Trophoblast cell (in vitro differentiated cells and primary cell): ENCODE results near the gene CCT3.
"Not testable (repeated sequence)": the region's sequence is repeated elsewhere in the genome, so short reads cannot be mapped to it uniquely, and the experiment has no call there.

Experiments used
- DNase-seq, 2 donors: peaks; one replicate each; pipeline ENCODE4 v3.0.0-alpha.2; 2016
- H2AFZ ChIP-seq: 2 replicates; pipeline ENCODE4 v1.6.1; 2013; ENCODE audit warnings: low read length, moderate library complexity, mild to moderate bottlenecking; ENCODE audit not compliant: insufficient read depth, poor library complexity
- H2AK5ac ChIP-seq: 2 replicates; pipeline ENCODE4 v1.6.1; 2013; ENCODE audit warnings: mild to moderate bottlenecking, low read length
- H2BK120ac ChIP-seq: 2 replicates; pipeline ENCODE4 v1.6.1; 2013; ENCODE audit warnings: low read length, mild to moderate bottlenecking, moderate library complexity; ENCODE audit not compliant: insufficient read depth, poor library complexity
- H2BK12ac ChIP-seq: 2 replicates; pipeline ENCODE4 v1.6.1; 2013; ENCODE audit warnings: mild to moderate bottlenecking, low read length, moderate library complexity
- H2BK5ac ChIP-seq: 2 replicates; pipeline ENCODE4 v1.6.1; 2013; ENCODE audit warnings: low read length, low read depth, moderate library complexity, mild to moderate bottlenecking; ENCODE audit not compliant: poor library complexity
- H3K14ac ChIP-seq: 2 replicates; pipeline ENCODE4 v1.6.1; 2013; ENCODE audit warnings: mild to moderate bottlenecking, low read length
- H3K18ac ChIP-seq: 2 replicates; pipeline ENCODE4 v1.6.1; 2013; ENCODE audit warnings: mild to moderate bottlenecking, low read length
- H3K23ac ChIP-seq: 2 replicates; pipeline ENCODE4 v1.6.1; 2013; ENCODE audit warnings: low read length
- H3K27ac ChIP-seq: 2 replicates; pipeline ENCODE4 v1.5.1; 2013; ENCODE audit warnings: low read depth, mild to moderate bottlenecking, inconsistent platforms, low read length, moderate library complexity
- H3K27me3 ChIP-seq: 2 replicates; pipeline ENCODE4 v1.6.1; 2013; ENCODE audit warnings: inconsistent platforms, mild to moderate bottlenecking, low read length, moderate library complexity; ENCODE audit not compliant: insufficient read depth
- H3K36me3 ChIP-seq, 2 experiments: 1 replicate in 1 of 2; 2 replicates in 1 of 2; pipeline ENCODE4 v1.6.1; 2013; ENCODE audit warnings: low read length in 2 of 2, mild to moderate bottlenecking in 2 of 2, moderate library complexity in 1 of 2; ENCODE audit not compliant: insufficient read depth in 2 of 2, control insufficient read depth in 1 of 2
- H3K4ac ChIP-seq: 2 replicates; pipeline ENCODE4 v1.6.1; 2013; ENCODE audit warnings: low read depth, mild to moderate bottlenecking, low read length, moderate library complexity
- H3K4me1 ChIP-seq, 2 experiments: 1 replicate in 1 of 2; 2 replicates in 1 of 2; pipeline ENCODE4 v1.6.1; 2013; ENCODE audit warnings: low read length in 2 of 2, mild to moderate bottlenecking in 2 of 2, moderate library complexity in 1 of 2; ENCODE audit not compliant: insufficient read depth in 2 of 2, control insufficient read depth in 1 of 2
- H3K4me2 ChIP-seq: 2 replicates; pipeline ENCODE4 v1.6.1; 2013; ENCODE audit warnings: inconsistent platforms, mild to moderate bottlenecking, low read length, moderate library complexity
- H3K4me3 ChIP-seq: 2 replicates; pipeline ENCODE4 v1.5.1; 2013; ENCODE audit warnings: mild to moderate bottlenecking, low read depth, low read length, inconsistent platforms
- H3K79me1 ChIP-seq: one replicate; pipeline ENCODE4 v1.6.1; 2013; ENCODE audit warnings: low read length
- H3K79me2 ChIP-seq: 2 replicates; pipeline ENCODE4 v1.6.1; 2013; ENCODE audit warnings: low read length, mild to moderate bottlenecking; ENCODE audit not compliant: control insufficient read depth, insufficient read depth, poor library complexity
- H3K9ac ChIP-seq: 2 replicates; pipeline ENCODE4 v1.6.1; 2013; ENCODE audit warnings: mild to moderate bottlenecking, low read length
- H3K9me3 ChIP-seq: 2 replicates; pipeline ENCODE4 v1.6.1; 2013; ENCODE audit warnings: low read depth, mild to moderate bottlenecking, control low read depth, inconsistent platforms, low read length; ENCODE audit not compliant: insufficient read depth
- H4K12ac ChIP-seq: 2 replicates; pipeline ENCODE4 v1.6.1; 2013; ENCODE audit warnings: low read depth, mild to moderate bottlenecking, low read length, moderate library complexity
- H4K8ac ChIP-seq: 2 replicates; pipeline ENCODE4 v1.6.1; 2013; ENCODE audit warnings: low read depth, mild to moderate bottlenecking, low read length, moderate library complexity
- H4K91ac ChIP-seq: one replicate; pipeline ENCODE4 v1.6.1; 2013; ENCODE audit warnings: low read depth, mild to moderate bottlenecking, low read length, moderate library complexity
- WGBS: extraction: QIAGEN DNeasy Blood & Tissue Kit; methylation state at CpG from one replicate; pipeline ENCODE4 v1.1.7; 2013; ENCODE audit warnings: missing lambda C conversion rate; ENCODE audit not compliant: insufficient read length, insufficient coverage; ENCODE audit errors: extremely low coverage; 5-methylcytosine and 5-hydroxymethylcytosine counted together

CCT3 gene

DNA sequence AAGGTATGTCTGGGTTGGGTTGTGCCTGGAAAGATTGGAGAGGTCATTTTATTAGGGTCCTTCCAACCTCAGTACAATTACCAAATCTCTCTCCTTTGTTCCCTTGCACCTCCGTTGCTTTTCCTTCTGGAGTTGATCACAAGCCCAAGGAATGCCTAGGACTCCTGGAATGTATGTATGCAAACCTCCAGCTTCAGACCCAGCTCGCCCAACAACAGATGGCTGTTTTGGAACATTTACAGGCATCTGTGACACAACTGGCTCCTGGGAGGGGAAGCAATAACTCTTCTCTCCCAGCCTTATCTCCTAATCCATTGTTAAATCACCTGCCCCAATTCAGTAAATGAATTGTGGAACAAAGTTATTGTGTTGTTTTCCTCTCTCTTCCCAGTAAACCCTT lies 8.5 kb upstream of the CCT3 start:
- H3K4ac ChIP-seq = no peak overlapping the region
- H2BK12ac ChIP-seq = no peak overlapping the region
- no CpG with 5 or more reads among the region's 2 CpGs for WGBS
- no peak overlapping the region for H2BK5ac ChIP-seq
- H4K12ac ChIP-seq = no peak overlapping the region
- H3K79me1 ChIP-seq = no peaks in the 10 kb centered on the region
- H3K4me1 ChIP-seq = peaks cover 0 to 2% of the 10 kb centered on the region in 2 experiments
- H3K14ac ChIP-seq = no peak overlapping the region
- no peak overlapping the region for H3K4me3 ChIP-seq
- no peaks in the 10 kb centered on the region for H3K27me3 ChIP-seq
- no peaks in the 10 kb centered on the region for H3K79me2 ChIP-seq
- H2AFZ ChIP-seq = no peak overlapping the region
- H3K23ac ChIP-seq = no peak overlapping the region
- H3K18ac ChIP-seq = no peak overlapping the region
- no peak overlapping the region for H2BK120ac ChIP-seq
- DNase-seq = peak in 1 of 2 donors; percentile 47
- H4K8ac ChIP-seq = no peak overlapping the region
- no peak overlapping the region for H2AK5ac ChIP-seq
- H3K9ac ChIP-seq = no peak overlapping the region
- no peaks in the 10 kb centered on the region for H3K36me3 ChIP-seq
- H3K27ac ChIP-seq = no peak overlapping the region
- no peak overlapping the region for H4K91ac ChIP-seq
- H3K4me2 ChIP-seq = no peak overlapping the region
- H3K9me3 ChIP-seq = no peaks in the 10 kb centered on the region

DNA sequence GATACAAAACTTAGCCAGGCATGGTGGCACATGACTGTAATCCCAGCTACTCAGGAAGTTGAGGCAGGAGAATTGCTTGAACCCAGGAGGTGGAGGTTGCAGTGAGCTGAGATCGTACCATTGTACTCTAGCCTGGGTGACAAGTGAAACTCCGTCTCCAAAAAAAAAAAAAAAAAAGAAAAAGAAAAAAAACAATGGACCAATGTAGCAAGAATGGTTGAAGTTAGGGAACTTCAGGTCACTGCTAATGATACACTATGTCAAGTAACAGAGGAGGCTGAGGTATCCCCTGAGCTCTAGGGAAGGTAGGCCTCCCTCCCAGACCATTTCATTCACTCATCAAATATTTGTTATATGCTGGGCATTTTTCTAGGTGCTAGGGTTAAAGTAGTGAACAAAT lies 7.9 kb upstream of the CCT3 start:
- H3K79me2 ChIP-seq, H3K36me3 ChIP-seq, H2BK12ac ChIP-seq, H3K4ac ChIP-seq, H3K4me3 ChIP-seq, H3K4me1 ChIP-seq, H3K9me3 ChIP-seq, H3K23ac ChIP-seq, H3K27me3 ChIP-seq, H2AFZ ChIP-seq, H4K8ac ChIP-seq, H3K27ac ChIP-seq, H2AK5ac ChIP-seq, H3K9ac ChIP-seq, H4K91ac ChIP-seq, H3K4me2 ChIP-seq, DNase-seq, H3K18ac ChIP-seq, H3K79me1 ChIP-seq, H2BK5ac ChIP-seq, H3K14ac ChIP-seq, H2BK120ac ChIP-seq: not testable (repeated sequence)
- WGBS = no CpG with 5 or more reads among the region's 2 CpGs
- peak overlapping the region; percentile 24 for H4K12ac ChIP-seq

DNA sequence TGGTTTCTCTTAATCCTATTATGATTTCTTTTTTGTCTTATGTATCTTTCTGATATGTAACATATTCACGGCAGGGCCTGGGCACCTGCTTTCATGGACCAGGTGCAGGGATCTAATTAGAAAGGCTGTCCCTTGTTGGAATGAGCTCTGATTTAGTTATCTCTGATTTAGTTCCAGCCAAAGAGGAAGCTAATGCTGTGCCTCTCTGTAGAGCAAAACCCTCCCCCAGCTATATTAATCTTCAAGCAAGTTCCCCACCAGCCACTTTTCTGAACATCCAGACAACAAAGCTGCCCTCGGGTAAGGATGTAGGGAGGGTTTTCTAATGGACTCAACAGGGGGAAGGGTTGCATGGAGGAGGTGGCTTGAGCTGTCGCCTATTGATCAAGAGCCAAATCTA lies 6.3 kb upstream of the CCT3 start:
- DNase-seq = no peak
- WGBS = no CpG with 5 or more reads among the region's 3 CpGs
- H3K79me1 ChIP-seq = no peaks in the 10 kb centered on the region

DNA sequence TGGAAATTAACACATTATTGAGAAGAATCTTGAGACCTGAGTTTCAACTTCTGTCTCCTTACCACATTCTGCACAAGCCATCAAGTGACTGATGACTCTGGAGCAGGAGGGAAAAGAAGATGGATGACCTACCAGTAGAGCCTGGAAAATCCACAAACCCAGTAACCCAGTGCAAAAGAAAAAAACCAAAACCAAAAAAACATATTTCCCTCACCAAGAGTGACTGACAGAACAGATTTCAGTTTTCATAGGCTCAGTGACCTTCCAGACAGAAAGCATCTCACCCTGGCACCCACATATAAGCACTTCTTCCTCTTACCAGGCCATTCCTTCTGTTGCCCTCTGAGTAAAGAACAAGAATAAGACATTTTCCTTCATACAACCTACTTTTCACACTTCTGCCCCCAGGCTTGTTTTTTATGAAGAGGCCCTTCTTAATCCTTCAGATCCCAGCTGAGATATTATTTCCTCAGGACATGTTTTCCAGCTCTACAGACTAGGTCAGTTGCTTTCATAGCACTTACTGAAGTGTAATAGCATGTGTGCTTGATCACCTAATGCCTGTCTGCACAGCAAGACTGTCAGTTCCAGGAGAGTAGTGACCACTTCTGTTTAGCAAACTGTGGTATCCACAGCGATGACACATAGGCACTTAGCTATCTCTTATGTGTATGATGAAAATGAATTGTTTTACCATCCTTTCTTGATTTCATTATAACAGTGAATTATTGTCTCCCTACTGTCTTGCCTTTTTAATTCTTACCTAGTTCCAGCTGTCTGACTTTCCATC lies 4.3 kb upstream of the CCT3 start:
- Histone ChIP-seq H3K27me3 (no peaks in the 10 kb centered on the region), H3K27ac (no peak overlapping the region), H3K4me3 (no peak overlapping the region), H3K4me2 (no peak overlapping the region), H3K14ac (no peak overlapping the region), H2AK5ac (no peak overlapping the region), H3K79me2 (peaks cover 4% of the 10 kb centered on the region), H4K12ac (no peak overlapping the region), H4K8ac (no peak overlapping the region), H3K9me3 (no peaks in the 10 kb centered on the region), H3K4ac (no peak overlapping the region), H2BK5ac (no peak overlapping the region), H3K23ac (no peak overlapping the region), H3K36me3 (no peaks in the 10 kb centered on the region), H4K91ac (no peak overlapping the region), H3K18ac (no peak overlapping the region), H3K79me1 (peaks cover 5% of the 10 kb centered on the region), H2AFZ (no peak overlapping the region), H3K4me1 (peaks cover 0 to 2% of the 10 kb centered on the region in 2 experiments), H3K9ac (no peak overlapping the region), H2BK120ac (no peak overlapping the region), H2BK12ac (no peak overlapping the region)
- WGBS = no CpG with 5 or more reads among the region's 1 CpG
- DNase-seq = no peak

More for the DNA sequence above, 6.3 kb upstream of the CCT3 start:
- Histone ChIP-seq H4K12ac (no peak overlapping the region), H3K9me3 (no peaks in the 10 kb centered on the region), H3K9ac (no peak overlapping the region), H3K23ac (no peak overlapping the region), H2BK12ac (no peak overlapping the region), H3K36me3 (no peaks in the 10 kb centered on the region), H4K8ac (no peak overlapping the region), H3K4ac (no peak overlapping the region), H3K27ac (no peak overlapping the region), H2BK5ac (no peak overlapping the region), H3K27me3 (no peaks in the 10 kb centered on the region), H3K4me3 (no peak overlapping the region), H2AK5ac (no peak overlapping the region), H2BK120ac (no peak overlapping the region), H3K4me1 (peaks cover 0 to 2% of the 10 kb centered on the region in 2 experiments), H3K4me2 (no peak overlapping the region), H3K79me2 (no peaks in the 10 kb centered on the region), H3K18ac (no peak overlapping the region), H3K14ac (no peak overlapping the region), H4K91ac (no peak overlapping the region), H2AFZ (no peak overlapping the region)
